ENCODE measurements around the gene PIH1D2.

The PIH1D2 gene

DNA sequence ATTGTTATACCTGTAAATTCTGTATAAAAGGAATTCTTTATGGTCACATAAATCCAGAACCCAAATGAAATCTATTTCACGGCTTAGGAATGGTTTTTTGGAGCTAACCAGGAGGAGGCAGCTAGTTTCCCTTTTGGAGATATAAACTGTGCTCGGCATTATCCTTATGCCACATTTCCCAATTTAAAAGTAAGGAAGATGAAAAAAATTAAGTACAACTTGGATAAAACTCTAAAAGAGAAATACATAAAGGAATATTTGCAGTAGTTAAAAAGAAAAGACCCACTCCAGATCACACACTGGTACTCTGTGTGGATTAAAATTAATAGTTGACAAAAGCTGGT, 30.9 kb downstream of the PIH1D2 start:
- Histone ChIP-seq H3K9ac (ENCODE audit: low read length) (no peak overlapping the region), H3K27me3 (ENCODE audit: low read length) (no peaks in the 10 kb centered on the region), H3K36me3 (ENCODE audit: low read length) (peaks cover 44% of the 10 kb centered on the region), H3K4me3 (ENCODE audit: insufficient read depth, low read length, poor library complexity, severe bottlenecking) (no peak overlapping the region), H3K4me2 (ENCODE audit: low read depth, low read length, poor library complexity, severe bottlenecking) (no peak overlapping the region), H2AFZ (ENCODE audit: low read depth, low read length, severe bottlenecking) (no peak overlapping the region), H4K20me1 (ENCODE audit: low read depth, low read length) (no peaks in the 10 kb centered on the region), H3K27ac (ENCODE audit: low read depth, low read length) (no peak overlapping the region), H3K9me2 (replicated peaks; ENCODE audit: insufficient read depth, low read length) (no peaks in the 10 kb centered on the region), H3K9me3 (ENCODE audit: insufficient read depth, low read length) (no peaks in the 10 kb centered on the region), H3K79me2 (ENCODE audit: insufficient read depth, low read length) (no peaks in the 10 kb centered on the region), H3F3A (ENCODE audit: insufficient read depth) (0 out of 2 replicates have a peak, but pooled peaks cover 4% of the 10 kb centered on the region)
- TF ChIP-seq EZH2phosphoT487 (conservative IDR thresholded peaks at IDR 0.05; ENCODE audit: low read length) = no peak

- Histone ChIP-seq H3K79me2 (ENCODE audit: insufficient read depth, low read length) (no peaks in the 10 kb centered on the region), H3K4me2 (ENCODE audit: low read depth, low read length, poor library complexity, severe bottlenecking) (no peak overlapping the region)
Measured at GRCh38 chr11:112042161-112042960, 31.5 kb downstream of the PIH1D2 start.

GRCh38 chr11:112037527-112037926, 36.3 kb downstream of the PIH1D2 start:
- Histone ChIP-seq H3F3A (ENCODE audit: insufficient read depth) (0 out of 2 replicates have a peak, but pooled peaks cover 4% of the 10 kb centered on the region), H3K27me3 (ENCODE audit: low read length) (no peaks in the 10 kb centered on the region), H3K9me3 (ENCODE audit: insufficient read depth, low read length) (no peaks in the 10 kb centered on the region), H3K9me2 (replicated peaks; ENCODE audit: insufficient read depth, low read length) (no peaks in the 10 kb centered on the region), H3K27ac (ENCODE audit: low read depth, low read length) (no peak overlapping the region), H4K20me1 (ENCODE audit: low read depth, low read length) (no peaks in the 10 kb centered on the region), H3K4me2 (ENCODE audit: low read depth, low read length, poor library complexity, severe bottlenecking) (no peak overlapping the region), H2AFZ (ENCODE audit: low read depth, low read length, severe bottlenecking) (no peak overlapping the region), H3K79me2 (ENCODE audit: insufficient read depth, low read length) (no peaks in the 10 kb centered on the region), H3K9ac (ENCODE audit: low read length) (no peak overlapping the region), H3K36me3 (ENCODE audit: low read length) (peaks cover 34% of the 10 kb centered on the region), H3K4me3 (ENCODE audit: insufficient read depth, low read length, poor library complexity, severe bottlenecking) (no peak overlapping the region)
- TF ChIP-seq CTCF (IDR thresholded peaks at IDR 0.05; ENCODE audit: insufficient read depth, low read length, poor library complexity, severe bottlenecking) (no peak), EZH2phosphoT487 (conservative IDR thresholded peaks at IDR 0.05; ENCODE audit: low read length) (no peak)

More at GRCh38 chr11:112042161-112042960, 31.5 kb downstream of the PIH1D2 start:
- no peak overlapping the region for H3K9ac ChIP-seq (ENCODE audit: low read length)
- no peaks in the 10 kb centered on the region for H4K20me1 ChIP-seq (ENCODE audit: low read depth, low read length)
- H3K9me2 ChIP-seq (replicated peaks; ENCODE audit: insufficient read depth, low read length) = no peaks in the 10 kb centered on the region
- 0 out of 2 replicates have a peak, but pooled peaks cover 4% of the 10 kb centered on the region for H3F3A ChIP-seq (ENCODE audit: insufficient read depth)
- no peaks in the 10 kb centered on the region for H3K27me3 ChIP-seq (ENCODE audit: low read length)
- no peak overlapping the region for H2AFZ ChIP-seq (ENCODE audit: low read depth, low read length, severe bottlenecking)
- no peak overlapping the region for H3K4me3 ChIP-seq (ENCODE audit: insufficient read depth, low read length, poor library complexity, severe bottlenecking)
- no peak overlapping the region for H3K27ac ChIP-seq (ENCODE audit: low read depth, low read length)
- TF ChIP-seq CTCF (IDR thresholded peaks at IDR 0.05; ENCODE audit: insufficient read depth, low read length, poor library complexity, severe bottlenecking) (no peak), EZH2phosphoT487 (conservative IDR thresholded peaks at IDR 0.05; ENCODE audit: low read length) (no peak)
- no peaks in the 10 kb centered on the region for H3K9me3 ChIP-seq (ENCODE audit: insufficient read depth, low read length)
- peaks cover 50% of the 10 kb centered on the region for H3K36me3 ChIP-seq (ENCODE audit: low read length)

GRCh38 chr11:112033902-112034301, 39.9 kb downstream of the PIH1D2 start:
- TF ChIP-seq CTCF (IDR thresholded peaks at IDR 0.05; ENCODE audit: insufficient read depth, low read length, poor library complexity, severe bottlenecking) (no peak), EZH2phosphoT487 (conservative IDR thresholded peaks at IDR 0.05; ENCODE audit: low read length) (no peak)
- Histone ChIP-seq H3K9ac (ENCODE audit: low read length) (no peak overlapping the region), H3K4me2 (ENCODE audit: low read depth, low read length, poor library complexity, severe bottlenecking) (no peak overlapping the region), H3K4me3 (ENCODE audit: insufficient read depth, low read length, poor library complexity, severe bottlenecking) (no peak overlapping the region), H3K27me3 (ENCODE audit: low read length) (no peaks in the 10 kb centered on the region), H3K36me3 (ENCODE audit: low read length) (peaks cover 22% of the 10 kb centered on the region; the same call in 1 of the 2 replicates), H3K79me2 (ENCODE audit: insufficient read depth, low read length) (no peaks in the 10 kb centered on the region), H3K9me3 (ENCODE audit: insufficient read depth, low read length) (no peaks in the 10 kb centered on the region), H4K20me1 (ENCODE audit: low read depth, low read length) (no peaks in the 10 kb centered on the region), H3K27ac (ENCODE audit: low read depth, low read length) (no peak overlapping the region), H3K9me2 (replicated peaks; ENCODE audit: insufficient read depth, low read length) (no peaks in the 10 kb centered on the region), H3F3A (ENCODE audit: insufficient read depth) (no peaks in the 10 kb centered on the region), H2AFZ (ENCODE audit: low read depth, low read length, severe bottlenecking) (no peak overlapping the region)
